Measurements from ENCODE around the gene HAS3.
A peak's percentile ranks its signal among the peaks of the same experiment; 100 is the strongest.
"Not testable (repeated sequence)": the region's sequence is repeated elsewhere in the genome, so short reads cannot be mapped to it uniquely, and the experiment has no call there.

The HAS3 gene

DNA sequence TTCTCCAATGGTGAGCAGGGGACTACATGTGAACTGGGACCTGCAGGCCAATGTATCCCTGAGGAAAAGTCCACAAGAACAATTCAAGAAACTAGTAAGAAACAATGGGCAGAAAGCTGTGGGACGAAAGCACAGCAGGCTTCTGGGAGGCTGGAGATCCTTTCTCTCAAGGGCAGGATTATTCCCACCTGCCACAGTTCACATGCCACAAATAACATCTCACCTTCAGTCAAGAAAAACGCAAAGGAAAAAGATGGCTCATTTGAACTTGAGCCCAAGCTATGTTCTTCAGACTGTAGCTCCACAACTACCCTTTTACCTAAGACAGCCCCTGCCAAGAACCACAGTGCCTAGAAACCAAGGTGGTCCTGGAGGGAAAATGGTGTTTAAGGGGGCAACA, 13.0 kb downstream of the HAS3 start:
- no peak for DNase-seq

DNA sequence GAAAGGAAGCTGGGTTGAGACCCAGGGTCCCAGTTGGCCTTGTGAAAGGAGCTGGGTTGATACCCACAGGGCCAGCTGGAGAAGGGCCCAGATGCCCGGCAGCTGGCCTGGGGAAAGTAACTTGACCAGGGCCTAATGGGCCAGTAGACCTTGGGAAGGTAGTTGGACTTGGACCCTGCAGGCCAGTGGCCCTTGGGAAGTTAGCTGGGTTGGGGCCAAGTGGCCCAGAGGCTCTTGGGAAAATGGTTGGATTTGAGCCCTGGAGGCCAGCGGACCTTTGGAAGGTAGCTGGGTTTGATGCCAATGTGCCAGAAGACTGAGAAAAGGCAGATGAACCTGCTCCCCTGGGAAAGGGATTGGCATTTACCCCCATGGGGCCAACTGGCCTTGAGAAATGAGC, 13.5 kb downstream of the HAS3 start:
- DNase-seq: no peak

DNA sequence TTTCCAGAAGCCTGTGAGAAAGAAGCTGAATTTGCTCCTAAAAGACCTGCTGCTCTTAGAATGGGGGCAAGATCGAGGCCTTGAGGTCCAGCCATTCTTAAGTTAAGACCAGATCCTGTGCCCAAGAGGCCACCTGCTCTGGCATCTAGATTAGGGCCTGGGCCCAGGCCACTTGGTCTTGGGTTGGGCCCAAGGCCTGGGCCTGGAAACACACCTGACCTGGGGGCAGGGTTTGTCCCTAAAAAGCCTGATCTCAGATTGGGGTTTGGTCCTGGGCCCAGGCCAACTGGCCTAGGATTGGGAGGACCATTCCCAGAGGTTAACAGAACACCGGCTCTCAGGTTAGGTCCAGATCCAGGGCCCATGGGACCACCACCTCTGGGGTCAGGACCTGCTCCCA, 14.1 kb downstream of the HAS3 start:
- no peak for DNase-seq

DNA sequence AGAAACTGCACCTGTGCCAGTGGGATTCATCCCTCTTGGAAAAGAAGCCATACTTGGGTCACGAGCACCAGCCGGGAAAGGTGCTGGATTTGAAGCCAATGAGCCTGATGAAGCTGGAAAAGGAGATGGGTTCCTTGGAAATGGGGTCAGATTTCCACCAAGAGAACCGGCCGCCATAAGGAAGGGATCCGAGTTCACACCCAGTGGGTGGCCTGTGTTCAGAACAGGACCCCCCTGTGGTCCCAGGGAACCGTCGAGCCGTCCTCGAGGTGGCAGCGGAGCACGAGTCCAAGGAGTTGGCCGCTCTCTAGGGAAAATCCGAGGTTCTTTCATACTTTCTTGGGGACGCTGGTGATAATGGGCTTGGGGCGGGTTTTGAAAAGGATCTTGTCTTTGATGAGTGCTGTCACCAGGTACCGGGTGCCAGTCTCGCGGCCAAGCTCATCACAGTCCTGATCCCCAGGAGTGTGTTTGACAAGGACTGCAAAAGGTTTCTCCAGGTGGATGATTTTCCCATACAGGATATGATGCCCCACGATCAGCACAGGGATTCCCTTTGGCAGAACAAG, 14.7 kb downstream of the HAS3 start:
- no peak for DNase-seq

DNA sequence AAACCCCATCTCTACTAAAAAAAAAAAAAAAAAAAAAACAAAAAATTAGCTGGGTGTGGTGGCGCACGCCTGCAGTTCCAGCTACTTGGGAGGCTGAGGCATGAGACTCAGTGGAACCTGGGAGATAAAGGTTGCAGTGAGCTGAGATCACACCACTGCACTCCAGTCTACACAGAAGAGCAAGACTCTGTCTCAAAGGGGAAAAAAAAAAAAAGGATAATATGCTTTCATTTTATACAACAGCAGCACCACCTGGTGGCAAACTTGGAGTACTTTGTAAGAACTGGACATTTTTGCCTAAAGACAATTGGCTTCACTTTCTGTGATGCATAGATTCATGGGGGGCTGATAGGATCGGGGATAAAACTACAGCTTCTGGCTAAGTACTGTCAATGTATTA, 18.5 kb downstream of the HAS3 start:
- peak; percentile 51 to 88 for DNase-seq

DNA sequence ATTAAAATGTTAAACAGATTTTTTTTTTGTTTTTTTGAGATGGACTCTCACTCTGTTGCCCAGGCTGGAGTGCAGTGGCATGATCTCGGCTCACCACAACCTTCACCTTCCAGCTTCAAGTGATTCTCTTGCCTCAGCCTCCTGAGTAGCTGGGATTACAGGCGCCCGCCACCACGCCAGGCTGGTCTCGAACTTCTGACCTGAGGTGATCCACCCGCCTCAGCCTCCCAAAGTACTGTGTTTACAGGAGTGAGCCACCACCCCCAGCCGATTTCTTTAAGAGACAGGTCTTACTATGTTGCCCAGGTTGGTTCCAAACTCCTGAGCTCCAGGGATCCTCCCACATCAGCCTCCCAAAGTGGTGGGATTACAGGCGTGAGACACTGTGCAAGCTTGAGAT, 19.0 kb downstream of the HAS3 start:
- not testable (repeated sequence) for DNase-seq

DNA sequence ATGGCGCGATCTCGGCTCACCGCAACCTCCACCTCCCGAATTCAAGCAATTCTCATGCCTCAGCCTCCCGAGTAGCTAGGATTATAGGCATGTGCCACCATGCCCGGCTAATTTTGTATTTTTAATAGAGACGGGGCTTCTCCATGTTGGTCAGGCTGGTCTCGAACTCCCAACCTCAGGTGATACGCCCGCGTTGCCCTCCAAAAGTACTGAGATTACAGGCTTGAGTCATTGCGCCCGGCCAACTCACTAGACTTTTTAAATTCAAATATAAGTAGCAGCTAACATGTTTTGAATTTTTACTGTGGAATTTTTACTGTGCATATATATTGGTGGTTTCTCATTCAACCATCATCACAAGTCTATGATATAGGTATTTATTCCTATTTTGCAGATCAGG, 19.5 kb downstream of the HAS3 start:
- DNase-seq: not testable (repeated sequence)

DNA sequence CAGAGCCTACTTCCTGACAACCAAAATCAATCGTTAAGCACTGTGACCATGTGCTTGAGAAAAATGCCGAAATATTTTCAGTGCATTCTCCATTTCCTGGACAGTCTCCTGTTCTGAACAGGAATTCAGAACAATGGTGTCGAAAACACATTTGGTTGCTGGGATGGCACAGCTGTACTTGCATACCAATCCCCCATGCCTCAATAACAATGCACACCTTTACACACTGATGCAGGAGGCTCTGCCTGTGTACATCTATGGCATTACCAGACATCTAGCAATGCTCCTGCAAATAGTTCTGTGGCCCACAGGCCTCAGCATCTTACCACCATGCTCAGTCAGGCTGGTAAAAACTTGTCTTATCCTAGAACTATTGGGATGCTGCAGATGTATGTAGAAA, 20.8 kb downstream of the HAS3 start:
- no peak for DNase-seq

DNA sequence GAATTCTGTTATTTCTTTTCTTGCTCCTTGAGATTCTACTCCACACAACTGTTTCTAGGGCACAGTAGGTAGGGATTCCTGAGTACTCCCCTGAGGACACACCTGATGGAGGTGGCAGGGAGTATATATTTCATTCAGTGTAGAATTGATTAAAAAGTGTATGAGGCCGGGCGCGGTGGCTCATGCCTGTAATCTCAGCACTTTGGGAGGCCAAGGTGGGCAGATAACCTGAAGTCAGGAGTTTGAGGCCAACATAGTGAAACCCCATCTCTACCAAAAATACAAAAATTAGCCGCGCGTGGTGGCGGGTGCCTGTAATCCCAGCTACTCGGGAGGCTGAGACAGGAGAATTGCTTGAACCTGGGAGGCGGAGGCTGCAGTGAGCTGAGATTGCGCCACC, 21.3 kb downstream of the HAS3 start:
- not testable (repeated sequence) for DNase-seq

DNA sequence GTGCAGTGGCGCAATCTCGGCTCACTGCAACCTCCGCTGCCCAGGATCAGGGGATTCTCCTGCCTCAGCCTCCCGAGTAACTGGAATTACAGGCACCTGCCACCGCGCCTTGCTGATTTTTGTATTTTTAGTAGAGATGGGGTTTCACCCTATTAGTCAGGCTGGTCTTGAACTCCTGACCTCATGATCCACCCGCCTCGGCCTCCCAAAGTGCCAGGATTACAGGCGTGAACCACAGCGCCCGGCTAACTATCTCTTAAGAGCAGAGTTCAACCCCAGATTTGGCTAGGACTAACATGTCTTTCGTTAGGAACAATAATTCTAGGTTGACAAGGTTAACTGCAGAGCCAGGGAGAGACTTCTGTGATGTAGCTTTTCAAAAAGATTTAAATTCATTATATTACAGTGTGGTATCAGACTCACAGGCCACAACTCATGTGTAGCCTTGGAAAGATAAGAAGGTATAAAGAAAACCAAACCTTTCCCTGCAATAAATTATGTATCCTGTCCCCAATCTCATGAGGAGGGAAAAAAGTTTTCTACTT, 22.6 kb downstream of the HAS3 start:
- DNase-seq: no peak

DNA sequence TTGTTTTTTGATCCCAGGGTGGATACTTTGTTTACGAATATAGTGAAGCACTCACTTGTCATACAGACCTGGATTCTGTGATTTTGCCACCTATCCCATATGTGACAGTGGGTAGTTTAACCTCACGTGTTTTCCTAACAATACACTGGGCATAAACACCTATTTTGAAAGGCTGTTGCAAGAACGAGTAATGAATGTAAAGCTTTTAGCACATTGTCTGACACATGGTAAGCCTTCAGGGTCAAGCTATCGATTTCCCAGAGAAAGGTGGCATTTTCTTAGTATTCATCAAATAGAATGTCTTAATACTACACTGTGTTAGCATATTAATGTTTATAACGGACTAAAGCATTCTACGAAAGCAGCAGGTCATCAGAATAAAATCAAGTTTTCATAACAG, 25.0 kb downstream of the HAS3 start:
- peak in 1 of 2 experiments; percentile 34 for DNase-seq

DNA sequence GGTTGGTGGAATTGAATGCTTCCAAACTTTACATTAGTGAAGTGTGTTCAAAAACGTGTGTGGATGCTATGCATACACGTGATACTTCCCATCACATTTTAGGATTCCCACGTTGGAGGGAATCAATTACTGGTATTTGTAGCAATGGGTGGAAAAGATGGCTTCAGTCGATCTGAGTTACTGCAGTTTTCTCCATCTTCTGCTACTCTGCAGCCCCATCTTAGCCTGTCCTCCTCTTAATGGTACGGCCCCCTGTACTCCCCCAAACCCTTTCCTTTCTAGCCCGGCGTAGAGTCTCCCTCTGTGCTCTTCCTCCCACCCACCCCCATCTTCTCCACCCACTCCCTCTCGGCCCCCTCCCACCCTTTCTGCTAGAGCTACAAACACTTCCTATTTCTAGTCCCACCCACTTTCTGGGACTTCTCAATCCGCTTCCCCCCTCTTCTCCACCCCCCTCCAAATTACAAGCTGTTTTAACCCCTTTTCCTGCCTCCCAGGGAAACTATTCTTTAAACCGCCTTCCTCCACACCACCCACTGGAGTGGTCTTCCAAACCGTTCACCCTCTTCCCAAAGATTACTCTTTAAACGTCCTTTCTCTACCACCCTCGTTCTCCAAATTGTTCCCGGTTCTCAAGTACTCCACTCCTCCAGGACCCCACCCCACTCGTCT, 25.9 kb downstream of the HAS3 start:
- peak; percentile 48 to 71 for DNase-seq

DNA sequence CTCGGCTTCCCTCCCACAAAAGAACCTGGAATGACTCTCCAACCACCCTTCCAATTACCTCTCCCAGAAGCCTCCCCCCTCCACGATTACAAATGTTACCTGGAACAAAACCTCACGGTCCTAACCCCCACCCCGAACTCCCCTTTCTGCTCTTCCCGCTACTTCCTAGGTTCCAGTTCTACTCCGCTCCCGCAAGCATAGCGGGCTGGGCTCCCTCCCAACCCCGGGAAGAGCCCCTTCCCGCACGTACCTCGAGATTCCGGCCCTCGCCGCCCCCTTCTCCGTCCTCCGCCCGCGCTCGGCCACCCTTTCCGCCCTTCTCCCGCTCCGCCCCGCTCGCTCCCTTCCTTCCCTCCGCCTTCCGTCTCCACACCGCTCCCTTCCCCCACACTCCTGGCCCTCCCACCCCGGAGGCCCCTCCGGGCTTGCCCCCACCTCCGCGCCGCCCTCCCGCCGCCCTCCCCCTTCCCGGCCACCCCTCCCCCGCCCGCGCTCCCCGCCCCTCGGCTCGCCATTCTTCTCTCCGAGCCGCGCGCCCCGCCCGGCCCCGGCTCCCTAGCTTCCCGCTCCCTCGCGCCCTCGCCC, 26.5 kb downstream of the HAS3 start:
- peak; percentile 51 to 64 for DNase-seq

DNA sequence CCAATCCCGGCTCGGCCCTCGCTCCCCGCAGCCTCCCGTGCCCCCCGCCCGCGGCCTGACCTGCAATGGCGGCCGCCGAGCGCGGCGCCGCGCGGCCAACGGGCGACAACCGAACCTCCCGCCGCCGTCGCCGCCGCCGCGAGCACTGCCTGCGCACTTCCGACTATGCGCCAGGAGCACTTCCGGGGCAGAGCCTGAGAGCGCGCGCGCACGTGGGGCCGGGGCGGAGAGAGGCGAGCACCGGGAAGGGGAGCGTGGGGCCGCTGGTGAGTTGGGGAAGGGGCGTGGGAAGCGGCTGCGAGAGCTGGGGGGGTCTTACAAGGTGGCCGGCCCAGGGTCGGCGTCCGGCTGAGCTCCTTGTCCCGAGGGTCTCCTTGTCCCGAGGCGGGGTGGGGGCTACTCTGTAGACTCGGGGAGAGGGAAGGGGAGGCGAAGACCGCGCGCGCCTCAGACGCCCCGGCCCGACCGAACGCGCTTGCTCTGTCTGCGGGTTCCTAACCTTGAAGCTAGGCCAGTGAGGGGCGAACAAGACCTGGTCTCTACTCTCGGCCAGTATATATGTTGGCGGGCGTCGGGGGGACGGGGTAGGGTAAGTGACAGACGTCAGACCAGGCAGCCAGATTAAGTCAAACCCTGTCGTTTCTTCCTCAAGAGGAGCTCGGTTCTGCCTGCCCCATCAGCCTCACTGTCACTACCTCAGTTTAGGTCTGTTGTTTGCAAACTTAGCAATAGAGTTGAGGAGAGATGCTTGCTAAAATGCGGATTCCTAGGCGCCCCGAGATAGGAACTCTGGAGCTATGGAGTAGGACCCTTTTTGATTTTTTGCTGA, 27.2 kb downstream of the HAS3 start, which contains the start of the genes CHTF8 and UTP4:
Gene CHTF8 (minus strand): TSS at position 165 of the 829 bp plus-strand sequence. CDS start 11,130 bp downstream, outside the sequence.
Gene UTP4 (plus strand): TSS at position 226 of the 829 bp plus-strand sequence. CDS start 811 bp downstream, outside the sequence.
- peak; percentile 51 to 77 for DNase-seq

DNA sequence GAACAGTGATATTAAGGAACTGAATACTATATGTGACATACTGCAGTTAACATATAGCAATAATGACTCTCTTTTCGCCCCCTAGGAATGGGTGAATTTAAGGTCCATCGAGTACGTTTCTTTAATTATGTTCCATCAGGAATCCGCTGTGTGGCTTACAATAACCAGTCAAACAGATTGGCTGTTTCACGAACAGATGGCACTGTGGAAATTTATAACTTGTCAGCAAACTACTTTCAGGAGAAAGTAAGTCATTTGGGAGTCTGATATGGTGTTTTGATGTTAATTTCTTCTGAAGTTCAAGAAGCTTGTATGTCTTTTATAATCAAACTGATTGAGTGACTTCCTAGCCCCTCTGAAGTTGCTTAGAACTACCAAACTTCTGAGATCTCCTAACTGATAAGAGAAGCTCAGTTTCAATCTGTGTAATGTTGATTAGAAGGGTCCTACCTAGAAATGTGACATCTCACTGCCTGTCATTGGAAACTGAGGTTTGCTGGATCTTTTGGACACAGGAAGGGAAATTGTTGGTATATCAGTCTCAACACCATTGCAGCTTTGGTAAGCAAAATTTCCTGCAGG, 28.0 kb downstream of the HAS3 start:
- peak in 1 of 2 experiments; percentile 17 for DNase-seq

DNA sequence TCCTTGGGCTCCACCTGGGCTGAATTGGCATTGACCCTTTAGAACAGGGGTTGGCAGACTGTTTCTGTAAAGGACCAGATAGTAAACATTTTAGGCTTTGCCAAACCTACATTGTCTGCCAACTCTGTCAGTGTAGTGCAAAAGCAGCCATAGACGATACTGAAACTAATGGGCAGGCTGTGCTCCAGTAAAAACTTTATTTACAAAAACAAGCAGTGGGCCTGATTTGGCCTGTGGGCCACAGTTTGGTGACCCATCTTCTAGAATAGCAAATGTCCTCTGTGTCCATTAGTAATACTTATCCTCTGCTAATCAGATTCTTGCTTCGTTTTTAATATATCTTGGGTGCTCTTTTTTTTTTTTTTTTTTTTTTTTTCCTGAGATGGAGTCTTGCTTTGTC, 33.2 kb downstream of the HAS3 start:
- no peak for DNase-seq

DNA sequence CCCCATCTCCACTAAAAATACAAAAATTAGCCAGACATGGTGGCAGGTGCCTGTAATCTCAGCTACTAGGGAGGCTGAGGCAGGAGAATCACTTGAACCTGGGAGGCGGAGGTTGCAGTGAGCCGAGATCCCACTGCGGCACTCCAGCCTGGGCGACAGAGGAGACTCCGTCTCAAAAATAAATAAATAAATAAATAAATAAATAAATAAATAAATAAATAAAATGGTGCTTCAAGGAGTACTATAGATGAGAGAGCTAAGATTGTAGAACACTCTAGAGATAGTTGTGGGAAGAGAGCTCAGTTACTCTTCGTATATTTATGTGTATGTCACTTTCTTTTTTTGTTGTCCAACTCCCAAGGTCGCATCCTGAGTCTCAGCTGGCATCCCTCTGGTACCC, 34.0 kb downstream of the HAS3 start:
- not testable (repeated sequence) for DNase-seq

DNA sequence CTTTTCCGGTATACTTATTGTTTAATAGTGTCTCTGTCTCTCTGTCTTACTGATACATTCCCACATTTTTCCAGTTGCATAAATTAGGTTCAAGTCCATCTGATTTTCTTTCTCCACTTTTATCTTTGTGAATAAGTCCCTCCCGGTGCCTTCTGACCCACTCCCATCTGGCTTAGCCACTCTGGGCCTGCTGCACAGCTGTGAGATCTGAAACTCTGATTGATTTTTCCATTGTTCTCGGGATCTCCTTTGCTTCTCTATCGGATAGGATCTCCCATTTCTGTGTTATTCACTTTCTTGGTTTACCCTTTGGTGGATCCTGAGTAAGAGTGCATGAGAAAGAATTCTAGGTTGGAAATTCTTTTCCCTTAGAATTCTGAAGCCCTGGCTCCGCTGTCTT, 35.6 kb downstream of the HAS3 start:
- no peak for DNase-seq

DNA sequence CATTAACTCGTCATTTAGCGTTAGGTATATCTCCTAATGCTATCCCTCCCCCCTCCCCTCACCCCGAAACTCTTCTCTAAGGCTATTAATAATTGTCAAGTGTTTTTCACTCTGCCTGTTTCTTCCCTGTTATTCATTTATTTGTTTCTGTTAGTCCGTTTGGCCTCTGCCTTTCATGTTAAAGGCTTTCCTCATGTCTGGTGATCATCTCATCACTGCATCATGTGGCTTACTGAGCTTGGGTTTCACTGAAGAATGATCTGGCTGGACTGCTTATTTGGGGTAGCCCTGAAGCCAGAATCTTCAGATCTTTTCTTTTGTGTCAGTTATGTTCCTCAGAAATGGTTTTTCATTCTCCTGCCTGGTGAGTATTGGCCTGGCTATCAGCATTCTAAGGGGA, 36.5 kb downstream of the HAS3 start:
- no peak for DNase-seq

DNA sequence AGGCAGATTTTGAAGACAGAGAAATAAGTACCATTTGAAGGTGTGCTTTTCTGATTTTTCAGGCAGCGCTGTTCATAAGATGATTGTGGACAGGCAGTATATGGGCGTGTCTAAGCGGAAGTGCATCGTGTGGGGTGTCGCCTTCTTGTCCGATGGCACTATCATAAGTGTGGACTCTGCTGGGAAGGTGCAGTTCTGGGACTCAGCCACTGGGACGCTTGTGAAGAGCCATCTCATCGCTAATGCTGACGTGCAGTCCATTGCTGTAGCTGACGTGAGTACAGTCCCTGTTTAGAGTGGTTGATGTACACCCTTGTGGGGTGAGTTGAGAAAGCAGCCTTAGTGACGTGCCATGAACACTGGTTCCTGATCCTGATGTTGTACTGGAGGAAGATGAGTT, 37.7 kb downstream of the HAS3 start:
- DNase-seq: peak in 1 of 2 experiments; percentile 18

DNA sequence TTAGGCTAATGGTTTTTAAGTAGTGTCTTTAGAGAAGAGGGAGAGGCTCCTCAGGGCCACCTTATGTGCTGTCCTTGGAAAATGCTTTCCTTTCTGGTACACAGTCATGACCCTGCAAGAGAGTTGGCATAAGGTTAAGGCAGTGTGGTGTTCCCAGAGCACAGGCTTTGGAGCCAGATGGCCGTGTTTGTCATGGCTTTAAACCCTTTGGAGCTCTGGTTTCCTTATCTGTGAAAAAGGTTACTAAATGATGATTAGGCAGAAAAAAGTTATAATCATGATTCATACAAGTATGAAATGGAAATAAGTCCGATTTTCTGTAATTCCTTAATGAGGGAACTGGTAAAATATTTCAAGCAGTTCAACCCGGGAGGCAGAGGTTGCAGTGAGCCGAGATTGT, 40.2 kb downstream of the HAS3 start:
- peak in 1 of 2 experiments; percentile 32 for DNase-seq

DNA sequence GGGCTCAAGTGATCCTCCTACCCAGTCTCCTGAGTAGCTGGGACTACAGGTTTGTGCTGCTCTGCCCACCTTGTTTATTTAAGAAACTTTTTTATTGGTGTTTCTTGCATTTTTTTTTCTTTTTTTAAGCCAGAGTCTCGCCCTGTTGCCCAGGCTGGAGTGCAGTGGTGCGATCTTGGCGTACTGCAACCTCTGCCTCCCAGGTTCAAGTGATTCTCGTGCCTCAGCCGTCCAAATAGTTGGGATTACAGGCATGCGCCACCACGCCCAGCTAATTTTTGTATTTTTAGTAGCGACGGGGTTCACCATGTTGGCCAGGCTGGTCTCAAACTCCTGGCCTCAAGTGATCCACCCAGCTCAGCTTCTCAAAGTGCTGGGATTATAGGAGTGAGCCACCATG, 44.2 kb downstream of the HAS3 start:
- not testable (repeated sequence) for DNase-seq

Data from NCI-H524 (cell line).